OCI-LY7 (cell line): ENCODE results near the gene TRIM13. TPM values are rescaled to one million over a fixed set of nuclear protein-coding genes. Genes with fewer than 3 reads are reported as not detected.

Experiments used
- BruUV-seq: library from RNA; stranded (reverse); fragments of 400-500 nt; replicated peaks from 2 replicates; lab custom pipeline; 2021; lab: Mats Ljungman, UMichigan
- CTCF ChIA-PET: fragments of 300-600 bp; sonication (Branson Sonifier 250); formaldehyde crosslinking; loops from one replicate; lab custom pipeline; 2022; ENCODE audit warnings: antibody characterized with exemption; ENCODE audit not compliant: unreplicated experiment; lab: Charles Lee
- POLR2A ChIA-PET: fragments of 300-600 bp; sonication (Branson Sonifier 250); formaldehyde crosslinking; loops from one replicate; lab custom pipeline; 2022; ENCODE audit warnings: antibody characterized with exemption; lab: Charles Lee
- DNase-seq: peaks from one replicate; pipeline ENCODE4 v3.0.0-alpha.2; 2015; ENCODE audit warnings: low spot score
- H2AFZ ChIP-seq: fragments of 200-600 bp; sonication (generic), shearing (Covaris generic); 2 replicates; pipeline ENCODE4 v1.6.1; 2014; ENCODE audit warnings: mild to moderate bottlenecking, antibody characterized with exemption, low read length, moderate library complexity
- H3K27ac ChIP-seq: fragments of 200-600 bp; sonication (generic); 2 replicates; pipeline ENCODE4 v1.5.1; 2014; ENCODE audit warnings: mixed run types, low read depth, mild to moderate bottlenecking, moderate library complexity, low read length, inconsistent platforms; ENCODE audit not compliant: poor library complexity, severe bottlenecking
- H3K36me3 ChIP-seq: fragments of 200-600 bp; sonication (generic); 2 replicates; pipeline ENCODE4 v1.6.1; 2014; ENCODE audit warnings: mild to moderate bottlenecking, antibody characterized with exemption, low read length, moderate library complexity, mixed read lengths; ENCODE audit not compliant: insufficient read depth
- H3K4me1 ChIP-seq: fragments of 200-600 bp; sonication (generic); 2 replicates; pipeline ENCODE4 v1.5.1; 2014; ENCODE audit warnings: mild to moderate bottlenecking, low read length; ENCODE audit not compliant: insufficient read depth, poor library complexity, severe bottlenecking
- H3K4me2 ChIP-seq: fragments of 200-600 bp; sonication (generic); 2 replicates; pipeline ENCODE4 v1.6.1; 2014; ENCODE audit warnings: mild to moderate bottlenecking, low read length
- H3K4me3 ChIP-seq: fragments of 200-600 bp; sonication (generic); 2 replicates; pipeline ENCODE4 v1.5.1; 2014; ENCODE audit warnings: mild to moderate bottlenecking, low read depth, low read length; ENCODE audit not compliant: poor library complexity, severe bottlenecking
- H3K79me2 ChIP-seq: fragments of 200-600 bp; sonication (generic); 2 replicates; pipeline ENCODE4 v1.6.1; 2016; ENCODE audit warnings: low read depth, mild to moderate bottlenecking, low read length, moderate library complexity, mixed read lengths; ENCODE audit not compliant: insufficient read depth
- H3K9me2 ChIP-seq: fragments of 200-600 bp; sonication (generic); 2 replicates; pipeline ENCODE4 v1.6.1; 2016; ENCODE audit warnings: mild to moderate bottlenecking, low read length, mixed read lengths; ENCODE audit not compliant: insufficient read depth
- H3K9me3 ChIP-seq: fragments of 200-600 bp; sonication (generic); 2 replicates; pipeline ENCODE4 v1.6.1; 2014; ENCODE audit warnings: mild to moderate bottlenecking, mixed run types, low read length, mixed read lengths
- H4K20me1 ChIP-seq: fragments of 200-600 bp; sonication (generic); 2 replicates; pipeline ENCODE4 v1.6.1; 2014; ENCODE audit warnings: mild to moderate bottlenecking, antibody characterized with exemption, low read length, moderate library complexity, mixed read lengths; ENCODE audit not compliant: insufficient read depth
- EZH2phosphoT487 ChIP-seq: fragments of 200-600 bp; sonication (generic); IDR thresholded peaks from 2 replicates; pipeline ENCODE4 v1.6.1; 2018; ENCODE audit warnings: low read depth, borderline replicate concordance, mild to moderate bottlenecking, mixed run types, antibody characterized with exemption, low read length, moderate library complexity, mixed read lengths
- intact Hi-C: fragments of 100-400 bp; cut with micrococcal nuclease; formaldehyde crosslinking; loops from one replicate; pipeline ENCODE4 v1.10.0; 2022; ENCODE audit not compliant: unreplicated experiment
- total RNA-seq, 2 experiments: library from RNA; depleted of rRNA in 1 of 2; stranded (reverse); fragments of >200 nt in 1 of 2; shearing (Covaris generic) in 1 of 2; gene quantifications; 2 replicates each; pipeline ENCODE4 v1.2.3, GENCODE V29; 2014 to 2022
- TF ChIP-seq, protein P1 (sequence below): fragments of 200-600 bp; sonication (generic); conservative IDR thresholded peaks from 2 replicates; pipeline ENCODE4 v1.5.1; 2014; ENCODE audit warnings: mild to moderate bottlenecking, antibody characterized with exemption, low read length, moderate library complexity, mixed read lengths

The TRIM13 gene
- total RNA-seq, 2 experiments from 2014 or later = 12.5 to 13.8 TPM

DNA sequence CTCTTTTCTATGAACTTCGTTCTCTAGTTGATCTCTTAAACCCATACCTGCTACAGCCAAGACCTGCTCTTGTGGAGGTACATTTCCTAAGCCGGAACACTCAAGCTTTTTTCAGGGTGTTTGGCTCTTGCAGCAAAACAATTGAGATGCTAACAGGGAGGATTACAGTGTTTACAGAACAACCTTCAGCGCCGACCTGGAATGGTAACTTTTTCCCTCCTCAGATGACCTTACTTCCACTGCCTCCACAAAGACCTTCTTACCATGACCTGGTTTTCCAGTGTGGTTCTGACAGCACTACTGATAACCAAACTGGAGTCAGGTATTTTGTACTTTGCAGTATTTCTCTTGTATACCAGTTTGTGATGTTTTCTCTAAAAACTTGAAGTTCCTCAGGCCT lies 18.9 kb downstream of the TRIM13 start:
- CTCF ChIA-PET = no interaction called here
- H4K20me1 ChIP-seq = no peaks in the 10 kb centered on the region

DNA sequence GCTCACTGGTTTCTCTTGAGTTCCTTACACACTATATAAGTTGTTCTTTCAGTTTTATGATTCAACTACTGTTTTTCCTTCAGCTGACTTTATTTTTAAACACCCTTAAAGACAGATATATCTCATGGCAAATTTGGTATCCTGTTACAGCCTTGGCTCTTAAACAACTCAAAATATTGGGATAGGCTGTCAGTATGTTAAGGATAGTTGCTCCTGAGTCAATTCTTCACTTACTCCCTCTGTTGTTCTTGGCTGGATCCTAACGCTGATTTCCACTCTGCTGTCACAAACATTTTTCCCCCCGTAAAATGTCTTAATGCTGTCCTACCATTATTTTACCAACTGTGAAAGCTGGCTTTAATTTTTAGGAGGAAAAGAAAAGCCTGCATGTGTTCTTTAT lies 19.6 kb downstream of the TRIM13 start:
- no peaks in the 10 kb centered on the region for H3K9me3 ChIP-seq
- no peak overlapping the region for H3K4me3 ChIP-seq
- H3K4me2 ChIP-seq = no peak overlapping the region
- DNase-seq = no peak
- ChIA-PET CTCF (no interaction called here), POLR2A (interaction anchor here (1.5 kb wide), 1 partner anchor 13 kb away, joined by 3 read pairs; no protein-coding TSS in a partner anchor)
- no peak overlapping the region for H3K27ac ChIP-seq
- TF ChIP-seq, protein P1, sequence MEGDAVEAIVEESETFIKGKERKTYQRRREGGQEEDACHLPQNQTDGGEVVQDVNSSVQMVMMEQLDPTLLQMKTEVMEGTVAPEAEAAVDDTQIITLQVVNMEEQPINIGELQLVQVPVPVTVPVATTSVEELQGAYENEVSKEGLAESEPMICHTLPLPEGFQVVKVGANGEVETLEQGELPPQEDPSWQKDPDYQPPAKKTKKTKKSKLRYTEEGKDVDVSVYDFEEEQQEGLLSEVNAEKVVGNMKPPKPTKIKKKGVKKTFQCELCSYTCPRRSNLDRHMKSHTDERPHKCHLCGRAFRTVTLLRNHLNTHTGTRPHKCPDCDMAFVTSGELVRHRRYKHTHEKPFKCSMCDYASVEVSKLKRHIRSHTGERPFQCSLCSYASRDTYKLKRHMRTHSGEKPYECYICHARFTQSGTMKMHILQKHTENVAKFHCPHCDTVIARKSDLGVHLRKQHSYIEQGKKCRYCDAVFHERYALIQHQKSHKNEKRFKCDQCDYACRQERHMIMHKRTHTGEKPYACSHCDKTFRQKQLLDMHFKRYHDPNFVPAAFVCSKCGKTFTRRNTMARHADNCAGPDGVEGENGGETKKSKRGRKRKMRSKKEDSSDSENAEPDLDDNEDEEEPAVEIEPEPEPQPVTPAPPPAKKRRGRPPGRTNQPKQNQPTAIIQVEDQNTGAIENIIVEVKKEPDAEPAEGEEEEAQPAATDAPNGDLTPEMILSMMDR = no peak
- no peak for TF ChIP-seq EZH2phosphoT487
- no peaks in the 10 kb centered on the region for H3K9me2 ChIP-seq
- no peaks in the 10 kb centered on the region for H4K20me1 ChIP-seq
- no peaks in the 10 kb centered on the region; the same call in 1 of the 2 replicates for H3K79me2 ChIP-seq
- H3K36me3 ChIP-seq = peaks cover 88% of the 10 kb centered on the region
- BruUV-seq = no TSS peak
- no peaks in the 10 kb centered on the region for H3K4me1 ChIP-seq
- H2AFZ ChIP-seq = no peak overlapping the region
- intact Hi-C loops = loop anchor here (2.0 kb wide), 1 partner anchor 14 kb away; no protein-coding TSS in a partner anchor

More for the DNA sequence above, 18.9 kb downstream of the TRIM13 start:
- TF ChIP-seq, protein P1 = no peak
- TF ChIP-seq EZH2phosphoT487 = no peak
- H3K4me1 ChIP-seq = no peaks in the 10 kb centered on the region
- no peaks in the 10 kb centered on the region for H3K9me3 ChIP-seq
- peaks cover 89% of the 10 kb centered on the region for H3K36me3 ChIP-seq
- no TSS peak for BruUV-seq
- no peaks in the 10 kb centered on the region; the same call in 1 of the 2 replicates for H3K79me2 ChIP-seq
- intact Hi-C loops = loop anchor here (2.0 kb wide), 1 partner anchor 13 kb away; no protein-coding TSS in a partner anchor
- no peak overlapping the region for H3K27ac ChIP-seq
- no peaks in the 10 kb centered on the region for H3K9me2 ChIP-seq
- H3K4me3 ChIP-seq = no peak overlapping the region
- POLR2A ChIA-PET = no interaction called here
- H2AFZ ChIP-seq = no peak overlapping the region
- no peak overlapping the region for H3K4me2 ChIP-seq
- DNase-seq = no peak

DNA sequence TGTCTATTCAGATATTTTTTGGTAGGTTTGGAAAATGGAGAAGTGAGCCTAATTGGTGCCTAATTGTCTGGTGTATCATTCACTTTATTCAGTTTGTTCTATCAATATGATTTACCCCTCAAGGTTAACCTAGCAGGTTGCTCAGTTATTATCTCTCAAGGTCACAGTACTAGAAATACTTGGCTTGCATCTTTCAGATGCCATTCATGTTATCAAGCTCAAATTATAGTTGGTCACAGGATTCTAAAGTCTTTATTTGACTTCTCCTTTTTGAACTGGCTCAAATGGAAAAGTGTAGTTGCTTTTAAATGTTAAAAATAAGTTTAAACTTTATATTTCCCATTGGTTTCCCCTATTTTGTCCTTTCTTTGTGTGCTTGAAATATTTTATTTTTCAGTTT lies 21.0 kb downstream of the TRIM13 start:
- H3K27ac ChIP-seq = no peak overlapping the region
- DNase-seq = no peak
- H4K20me1 ChIP-seq = no peaks in the 10 kb centered on the region
- no peaks in the 10 kb centered on the region for H3K9me2 ChIP-seq
- no peak overlapping the region for H3K4me3 ChIP-seq
- no peaks in the 10 kb centered on the region for H3K9me3 ChIP-seq
- peaks cover 88% of the 10 kb centered on the region for H3K36me3 ChIP-seq
- TSS peak; percentile 3 for BruUV-seq
- intact Hi-C loops = loop anchor here (2.0 kb wide), 1 partner anchor 15 kb away; no protein-coding TSS in a partner anchor
- ChIA-PET CTCF (no interaction called here), POLR2A (interaction anchor here (0.6 to 1.5 kb wide), 4 partner anchors 13 to 473 kb away, joined by 3 read pairs; no protein-coding TSS in a partner anchor)
- TF ChIP-seq EZH2phosphoT487 = no peak
- TF ChIP-seq, protein P1 = no peak
- no peaks in the 10 kb centered on the region for H3K4me1 ChIP-seq
- H3K4me2 ChIP-seq = no peak overlapping the region
- H3K79me2 ChIP-seq = no peaks in the 10 kb centered on the region; the same call in 1 of the 2 replicates
- H2AFZ ChIP-seq = no peak overlapping the region
